ENCODE measurements around the gene GRIN3A.

DNA sequence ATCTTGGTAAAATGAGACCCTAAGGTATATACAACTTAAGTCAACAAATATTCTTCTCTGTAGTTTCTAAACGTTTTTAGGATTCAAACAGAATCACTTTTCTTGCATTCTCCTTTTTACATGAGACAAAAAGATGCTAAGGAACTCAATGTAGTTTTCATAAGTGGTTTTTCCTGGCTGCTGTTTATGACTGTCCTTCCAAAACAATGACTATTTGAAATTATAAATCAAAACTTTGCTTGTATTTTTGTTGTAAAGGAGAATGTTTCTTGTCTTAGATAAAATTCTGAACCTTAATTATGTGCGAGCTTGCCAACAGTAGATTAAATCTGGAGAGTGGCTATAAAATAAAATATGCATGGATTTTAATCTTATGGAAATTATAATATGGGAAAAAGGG is 53.8 kb downstream of the GRIN3A start:
- TF ChIP-seq POLR2A (IDR thresholded peaks at IDR 0.05): no peak
- TF ChIP-seq CTCF (IDR thresholded peaks at IDR 0.05): no peak
